ENCODE results near the gene MYOM3.

Gene MYOM3

DNA sequence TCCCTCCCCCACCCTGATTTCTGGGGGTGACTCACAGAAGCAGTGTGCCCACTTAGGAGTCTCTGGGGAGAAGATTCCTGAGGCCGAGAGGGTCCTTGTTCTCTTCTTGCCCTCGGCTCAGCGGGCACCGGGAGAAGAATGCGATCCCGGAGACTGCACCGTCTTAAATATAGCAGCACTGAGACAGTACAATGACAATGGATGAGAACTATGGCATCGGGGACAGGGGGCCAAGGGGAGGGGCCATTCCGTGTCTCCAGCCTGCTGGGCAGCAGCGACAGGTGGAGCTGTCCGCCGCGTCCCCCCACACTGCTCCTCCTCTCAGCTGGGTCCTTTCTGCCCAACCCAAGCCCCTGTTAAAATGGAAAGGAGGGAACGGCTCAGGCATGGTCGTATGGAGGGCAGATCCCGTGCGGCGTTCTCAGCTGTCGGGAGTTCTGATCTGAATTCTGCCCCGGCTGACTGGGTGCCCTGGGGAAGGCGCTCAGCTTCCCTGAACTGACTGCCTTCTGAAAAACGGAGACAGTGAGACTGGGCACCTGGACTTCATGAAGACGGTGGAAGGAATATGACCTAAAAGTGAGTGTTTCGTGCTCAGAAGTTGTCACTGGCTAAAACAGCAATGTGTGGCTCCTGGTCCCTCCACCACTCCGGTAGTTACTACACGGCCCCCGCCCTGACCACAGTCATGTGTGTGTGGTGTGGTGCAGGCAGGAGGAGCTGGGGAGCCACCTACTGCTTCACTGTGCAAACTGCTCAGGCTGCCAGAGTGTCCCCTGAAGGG is at the start of gene MYOM3:
Gene MYOM3 (minus strand): TSS at position 140 of the 784 bp plus-strand sequence. CDS start 3,499 bp downstream, outside the sequence.
- peak; percentile 73 for DNase-seq

- DNase-seq: no peak
Observed at GRCh38 chr1:24161270-24161669, 49.3 kb upstream of the MYOM3 start.

DNA sequence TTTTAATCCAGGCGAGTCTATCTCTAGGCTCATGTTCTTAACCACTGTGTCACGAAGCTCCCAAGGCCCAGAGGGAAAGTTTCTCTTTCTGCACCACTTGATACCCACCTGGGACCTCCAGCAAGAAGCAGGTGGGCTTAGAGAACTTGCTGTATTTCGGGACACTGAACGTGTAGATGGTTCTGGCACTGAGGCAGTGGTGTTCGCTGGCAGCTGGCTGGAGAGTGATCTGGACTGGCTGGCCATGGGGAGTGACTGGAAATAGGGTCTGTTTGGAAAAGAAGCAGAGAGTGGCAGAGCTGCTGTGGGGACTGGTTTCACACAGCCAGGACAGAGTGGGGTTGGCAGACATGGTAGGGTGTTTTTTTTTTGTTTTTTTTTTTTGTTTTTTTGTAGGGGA is 47.4 kb upstream of the MYOM3 start:
- no peak for DNase-seq

DNA sequence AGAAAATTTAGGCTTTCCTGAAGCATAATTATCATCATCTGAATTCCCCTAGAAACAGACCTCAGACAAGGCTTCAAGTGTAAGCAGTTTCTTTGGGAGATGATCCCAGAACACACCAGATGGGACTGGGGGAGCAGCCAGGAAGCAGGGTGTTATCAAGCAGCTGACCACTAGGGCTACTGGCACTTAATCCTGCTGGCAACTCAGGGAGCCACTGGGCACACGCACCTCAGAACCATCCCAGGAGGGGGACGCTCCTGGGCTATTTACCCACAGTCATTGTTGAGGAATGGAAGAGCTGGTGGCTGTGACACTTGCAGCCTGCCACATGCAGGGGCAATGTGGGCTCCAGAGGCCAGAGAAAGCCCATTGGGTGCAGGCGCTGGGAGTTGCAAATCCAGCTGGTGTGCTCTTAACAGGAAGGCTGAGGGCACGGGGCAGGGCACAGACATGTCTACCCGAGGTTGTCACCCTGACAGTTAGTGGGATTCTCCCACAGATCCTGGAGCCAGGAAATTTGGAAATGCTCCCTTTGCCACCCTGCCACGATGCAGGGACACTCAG is 46.1 kb upstream of the MYOM3 start:
- DNase-seq: no peak

DNA sequence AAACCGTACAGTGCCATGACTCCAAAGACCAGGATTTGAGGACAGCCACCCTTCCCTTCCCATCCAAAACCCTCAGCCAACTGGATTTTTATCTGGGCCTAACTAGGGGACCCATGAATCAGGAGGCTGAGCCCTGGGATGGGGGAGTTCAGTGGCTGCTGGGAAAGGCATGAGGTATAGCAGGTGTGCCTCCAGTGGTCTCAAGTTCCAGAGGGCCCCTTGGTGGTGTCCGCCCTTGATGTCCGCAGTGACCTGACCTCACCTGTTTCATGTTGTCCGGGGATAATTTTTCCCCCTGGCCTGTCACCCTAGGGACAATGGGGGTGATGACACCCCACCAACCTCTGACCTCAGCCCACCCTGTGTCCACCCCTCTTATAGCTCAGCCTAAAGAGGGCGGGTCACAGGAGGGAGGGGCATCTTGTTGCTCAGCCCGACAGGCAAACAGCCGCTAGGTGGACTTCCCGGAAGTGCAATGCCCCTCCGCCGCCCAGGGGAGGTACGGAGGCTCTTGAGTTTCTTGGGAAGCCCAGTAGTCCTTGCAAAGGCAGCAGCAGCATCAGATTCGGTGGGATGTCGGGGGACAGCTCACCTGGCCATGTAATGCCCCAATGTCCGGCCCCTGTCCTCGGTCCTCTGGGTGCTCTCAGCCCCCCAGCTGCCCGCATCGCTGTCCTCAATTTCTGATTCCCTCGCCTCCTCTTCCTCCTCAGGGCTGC is 44.8 kb upstream of the MYOM3 start:
- DNase-seq: no peak

- no peak for DNase-seq
Observed at GRCh38 chr1:24155011-24155782, 43.3 kb upstream of the MYOM3 start.

GRCh38 chr1:24154215-24154614 is 42.3 kb upstream of the MYOM3 start:
- no peak for DNase-seq

GRCh38 chr1:24152631-24153494 is 40.9 kb upstream of the MYOM3 start:
- no peak for DNase-seq

DNA sequence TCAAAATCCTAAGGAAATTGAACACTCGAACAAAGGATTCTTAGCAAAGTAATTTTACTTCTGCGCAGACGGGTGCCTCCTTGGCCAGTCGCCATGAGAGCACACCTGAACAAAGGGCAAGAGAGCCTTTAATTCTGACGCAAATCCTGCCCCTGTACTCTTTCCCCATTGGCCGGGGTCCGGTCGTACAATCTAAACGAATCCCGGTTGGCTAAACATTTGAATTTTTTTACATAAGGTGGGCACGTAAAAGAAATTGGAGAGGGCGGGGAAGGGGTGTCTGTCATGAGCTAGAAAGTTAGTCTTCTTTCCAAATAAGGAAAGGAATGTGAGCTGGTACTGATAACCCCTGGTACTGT is 39.2 kb upstream of the MYOM3 start:
- no peak for DNase-seq

DNA sequence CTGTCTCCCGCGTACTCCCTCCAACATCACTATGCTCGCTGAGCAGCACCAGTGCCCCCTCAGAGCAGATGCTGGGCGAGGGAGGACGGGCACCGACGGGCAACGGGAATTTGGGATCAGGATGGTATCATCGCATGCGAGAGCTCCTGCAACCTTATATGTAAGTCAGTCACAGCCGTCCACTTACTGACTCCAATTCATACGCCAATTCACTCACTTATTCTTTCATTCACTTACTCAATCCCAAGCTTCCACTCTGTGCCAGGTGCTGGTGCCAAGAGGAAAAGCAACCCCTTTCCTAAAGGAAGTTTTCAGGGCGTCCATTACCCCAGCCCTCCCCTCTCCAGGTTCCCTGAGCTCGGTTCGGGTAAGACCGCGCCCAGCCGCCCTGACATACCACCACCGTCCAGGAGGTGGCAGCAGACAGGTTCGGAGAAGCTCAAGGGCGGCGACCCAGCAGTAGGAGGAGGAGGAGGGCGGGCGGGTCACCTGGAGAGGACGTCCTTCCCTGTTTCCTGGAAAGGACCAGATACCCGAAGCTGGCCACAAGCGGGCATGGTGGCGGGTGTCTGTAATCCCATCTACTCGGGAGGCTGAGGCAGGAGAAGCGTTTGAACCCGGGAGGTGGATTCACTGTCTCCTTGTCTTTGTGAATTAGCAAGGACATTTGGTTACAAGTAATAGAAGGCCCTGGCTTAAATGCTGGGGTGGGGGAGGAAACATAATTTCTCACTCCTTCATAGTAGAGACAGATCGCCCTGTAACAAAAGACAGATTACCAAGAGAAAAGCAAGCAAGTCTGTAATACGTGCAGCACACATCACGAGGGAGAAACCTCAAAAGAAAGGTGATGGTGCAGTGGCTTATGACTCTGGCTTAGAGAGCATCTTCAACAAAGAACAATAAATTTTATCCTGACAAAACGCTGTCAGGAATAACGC is 38.6 kb upstream of the MYOM3 start:
- DNase-seq: peak; percentile 90

DNA sequence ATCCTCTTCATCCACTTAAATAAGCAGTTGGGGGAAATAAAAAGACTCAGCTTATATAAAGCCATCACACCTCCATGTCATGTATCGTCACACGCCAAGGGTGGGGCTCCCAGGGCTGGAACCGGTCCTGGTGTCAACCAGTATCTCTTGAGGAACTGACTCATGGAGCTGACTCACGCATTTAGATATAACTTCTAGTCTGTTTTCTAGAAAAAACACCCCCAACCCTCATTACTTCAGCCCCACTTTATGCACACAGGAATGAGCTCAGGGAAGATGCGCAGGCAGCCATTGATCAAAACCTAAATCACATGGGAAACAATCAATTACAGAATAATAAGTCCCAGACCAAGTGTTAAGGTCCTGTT is 37.9 kb upstream of the MYOM3 start:
- DNase-seq: no peak

GRCh38 chr1:24147816-24148215 is 35.9 kb upstream of the MYOM3 start:
- no peak for DNase-seq

DNA sequence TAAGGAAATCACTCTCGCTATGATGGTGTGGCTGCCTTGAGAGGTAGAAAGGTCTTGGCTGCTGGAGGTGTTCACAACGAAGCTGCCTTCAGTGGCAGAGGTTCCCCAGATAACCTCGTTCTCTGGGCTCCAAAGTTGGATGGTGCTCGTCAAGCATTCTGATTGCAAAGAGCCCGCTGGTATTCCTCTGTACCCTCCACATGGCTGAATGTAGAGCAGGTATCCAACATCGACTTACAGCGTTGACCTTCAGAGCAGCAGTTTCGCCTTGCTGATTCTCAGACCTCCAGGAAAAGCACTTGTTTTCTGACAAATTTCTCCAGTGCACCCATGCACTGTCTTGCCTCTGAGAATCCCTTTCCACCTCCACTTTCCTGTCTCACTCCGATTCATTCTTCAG is 35.3 kb upstream of the MYOM3 start:
- no peak for DNase-seq

DNA sequence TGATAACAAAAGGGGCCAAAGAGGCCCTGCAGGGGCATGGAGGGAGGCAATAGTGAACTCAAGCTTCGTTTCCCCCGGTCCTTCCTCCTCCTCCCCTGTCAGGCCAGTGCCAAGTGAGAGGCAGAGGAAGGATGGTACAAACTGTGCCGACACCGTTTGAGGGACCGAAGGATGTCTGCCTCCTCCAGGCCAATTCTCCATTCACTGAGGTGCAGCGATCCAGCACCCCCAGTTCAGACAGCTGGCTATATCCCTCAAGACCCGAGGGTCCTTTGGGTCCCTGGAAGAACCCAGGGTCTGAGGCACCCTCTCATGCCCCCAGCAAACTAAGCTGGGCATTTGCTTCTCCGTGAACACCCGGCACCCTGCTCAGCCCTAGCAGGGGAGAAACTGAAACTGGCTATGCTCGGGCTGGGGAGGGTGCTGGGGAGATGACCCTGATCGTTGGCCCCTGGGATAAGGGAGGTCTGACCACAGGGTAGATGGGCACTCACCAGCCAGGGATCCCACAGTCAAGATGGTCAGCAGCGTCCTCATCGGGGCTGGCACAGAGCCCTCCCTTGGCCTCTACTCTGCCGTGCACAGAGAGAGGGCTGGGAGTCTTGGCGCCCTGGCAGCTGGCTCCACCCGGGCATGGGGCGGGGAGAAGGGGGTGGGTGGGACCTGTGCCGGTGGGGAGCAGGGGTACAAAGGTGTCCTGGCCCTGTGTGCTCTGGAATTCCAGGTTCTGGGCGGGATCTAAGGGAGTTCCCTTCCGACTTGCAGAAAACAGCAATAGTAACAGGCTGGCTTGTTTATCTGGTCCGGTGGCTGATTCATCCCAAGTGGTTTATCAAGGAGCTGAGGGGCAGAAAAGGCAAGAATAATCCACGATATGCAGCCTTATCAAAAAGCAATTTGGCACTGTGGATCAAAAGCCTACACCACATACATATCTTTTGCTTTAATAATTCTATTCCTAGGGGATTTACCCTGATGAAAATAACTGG is 30.9 kb upstream of the MYOM3 start, which contains the start of gene IL22RA1:
Gene IL22RA1 (minus strand): TSS at position 595 of the 989 bp plus-strand sequence. CDS start 58 bp downstream, at position 537.
- DNase-seq: no peak

- no peak for DNase-seq
Observed at GRCh38 chr1:24141311-24141997, 29.5 kb upstream of the MYOM3 start.

DNA sequence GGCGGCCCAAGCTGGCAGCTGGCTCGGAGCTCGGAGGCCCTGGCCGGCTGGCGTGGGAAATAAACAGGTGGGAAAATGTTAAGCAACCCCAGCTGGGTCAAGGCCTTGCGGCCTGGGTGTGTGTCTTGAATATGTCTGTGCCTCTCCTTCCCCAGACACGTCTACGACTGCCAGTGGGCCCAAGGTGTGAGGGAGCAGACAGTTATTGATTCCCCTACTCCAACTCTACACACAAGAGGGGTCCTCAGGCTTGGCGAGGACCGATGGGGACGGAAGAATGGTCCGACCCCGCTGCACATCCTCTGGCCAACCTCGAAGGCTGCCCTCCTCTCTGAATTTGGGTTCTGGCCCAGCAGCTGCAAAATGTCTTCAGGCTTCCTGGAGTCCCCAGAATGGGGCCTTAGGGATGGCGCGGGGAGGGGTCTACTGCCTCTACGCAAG is 28.8 kb upstream of the MYOM3 start:
- no peak for DNase-seq

GRCh38 chr1:24139841-24140425 is 28.0 kb upstream of the MYOM3 start:
- DNase-seq: no peak

DNA sequence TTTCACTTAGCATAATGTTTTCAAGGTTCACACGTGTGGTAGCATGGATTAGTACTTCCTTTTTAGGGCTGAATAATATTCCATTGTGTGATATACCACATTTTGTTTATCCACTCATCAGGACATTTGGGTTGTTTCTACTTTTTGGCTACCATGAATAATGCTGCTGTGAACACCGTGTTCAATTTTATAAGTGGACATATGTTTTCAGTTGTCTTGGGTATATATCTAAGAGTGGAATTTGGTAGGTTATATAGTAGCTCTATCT is 27.2 kb upstream of the MYOM3 start:
- no peak for DNase-seq

All from right forelimb (tissue), 1 donor.